Right kidney (tissue), 1 donor: ENCODE measurements around the gene PI4KB.
A peak's percentile ranks its signal among the peaks of the same experiment; 100 is the strongest.

ENCODE experiments used
- DNase-seq: peaks from one replicate; pipeline ENCODE4 v3.0.0-alpha.2; 2016

Gene PI4KB

GRCh38 chr1:151312411-151312810 lies 14.8 kb downstream of the PI4KB start:
- no peak for DNase-seq

DNA sequence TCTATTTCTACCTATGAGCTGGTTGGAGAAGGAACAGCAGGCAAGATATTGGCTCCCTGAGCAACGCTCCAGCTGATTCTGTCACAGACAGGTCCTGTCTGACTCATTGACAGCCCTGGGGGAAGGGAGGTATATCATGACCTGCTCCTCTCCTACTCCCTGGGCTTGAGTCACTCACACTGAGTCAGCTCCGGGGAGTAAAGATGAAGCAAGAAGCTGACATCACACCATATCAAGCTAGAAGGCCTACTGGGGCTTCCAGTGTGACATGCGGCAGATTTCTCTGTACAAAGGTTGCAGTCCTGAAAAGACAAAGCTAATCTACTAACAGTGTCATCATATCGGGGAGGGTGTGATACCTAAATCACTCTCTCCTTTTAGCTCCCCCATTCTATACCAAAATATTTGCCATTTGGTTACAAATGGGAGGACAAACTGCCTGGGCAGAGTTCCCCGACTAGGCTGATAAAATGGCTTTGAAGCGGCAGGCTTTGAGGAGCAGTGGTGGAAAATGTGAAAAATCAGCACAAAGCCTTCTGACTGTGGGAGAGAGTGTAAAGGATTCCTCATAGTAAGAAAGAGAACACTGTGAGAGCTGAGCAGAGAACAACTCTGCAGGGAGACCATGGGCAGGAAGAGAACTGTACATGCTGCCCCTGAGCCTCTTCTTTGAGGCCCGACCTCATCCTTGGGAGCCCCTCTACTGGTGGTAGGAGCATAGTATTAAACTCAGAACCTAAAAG lies 15.5 kb downstream of the PI4KB start:
- no peak for DNase-seq

DNA sequence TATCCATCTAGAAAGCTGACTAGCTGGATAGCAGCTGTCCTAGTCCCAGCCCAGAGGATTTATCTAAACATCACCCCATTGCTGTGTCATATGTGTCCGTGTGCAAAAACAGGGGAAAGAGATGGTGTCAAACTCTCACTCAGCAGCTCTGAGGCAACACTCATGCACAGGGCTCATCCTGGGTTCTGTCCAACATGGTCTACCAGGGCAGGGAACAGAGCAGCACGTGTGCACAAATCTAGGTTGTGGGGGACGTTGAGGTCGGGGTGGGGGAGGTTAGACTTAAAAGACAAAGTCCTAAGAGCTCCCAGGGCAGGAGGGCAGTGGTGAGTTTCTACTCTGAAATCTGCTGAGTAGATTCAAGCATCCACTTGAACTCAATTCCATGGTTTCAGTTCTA lies 16.2 kb downstream of the PI4KB start:
- no peak for DNase-seq

DNA sequence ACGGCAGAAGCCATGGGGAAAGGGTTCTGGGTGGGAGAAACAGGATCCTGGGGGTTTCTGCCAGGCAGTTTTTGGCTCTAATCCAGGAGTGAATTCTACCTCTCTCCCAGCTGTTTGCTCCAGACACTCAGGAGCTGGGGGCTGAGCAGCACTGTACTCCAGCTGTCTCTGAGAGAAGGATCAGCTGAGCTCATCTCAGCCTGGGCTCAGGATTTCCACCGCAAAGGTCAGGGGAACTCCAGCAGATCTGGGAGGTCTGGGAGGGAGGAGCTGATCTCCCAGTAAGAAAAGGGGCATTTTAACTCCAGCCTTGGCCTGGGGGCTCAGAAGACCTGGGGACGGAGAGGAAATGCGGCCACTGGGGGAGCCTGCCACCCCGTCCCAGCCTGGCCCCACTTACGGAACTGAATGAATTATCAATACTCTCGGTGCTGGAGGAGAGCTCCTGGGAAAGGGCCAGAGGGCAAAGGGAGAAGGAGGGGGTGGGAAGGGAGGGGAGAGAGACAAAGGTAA lies 17.3 kb downstream of the PI4KB start:
- no peak for DNase-seq

- no peak for DNase-seq
These were observed 32.3 kb downstream of the PI4KB start for GRCh38 chr1:151294742-151295462.

- DNase-seq = no peak
These were observed 34.1 kb downstream of the PI4KB start for GRCh38 chr1:151293093-151293492.

- no peak for DNase-seq
These were observed 34.8 kb downstream of the PI4KB start for GRCh38 chr1:151292207-151293030.

- DNase-seq = no peak
These were observed 36.4 kb downstream of the PI4KB start for GRCh38 chr1:151290709-151291303.

DNA sequence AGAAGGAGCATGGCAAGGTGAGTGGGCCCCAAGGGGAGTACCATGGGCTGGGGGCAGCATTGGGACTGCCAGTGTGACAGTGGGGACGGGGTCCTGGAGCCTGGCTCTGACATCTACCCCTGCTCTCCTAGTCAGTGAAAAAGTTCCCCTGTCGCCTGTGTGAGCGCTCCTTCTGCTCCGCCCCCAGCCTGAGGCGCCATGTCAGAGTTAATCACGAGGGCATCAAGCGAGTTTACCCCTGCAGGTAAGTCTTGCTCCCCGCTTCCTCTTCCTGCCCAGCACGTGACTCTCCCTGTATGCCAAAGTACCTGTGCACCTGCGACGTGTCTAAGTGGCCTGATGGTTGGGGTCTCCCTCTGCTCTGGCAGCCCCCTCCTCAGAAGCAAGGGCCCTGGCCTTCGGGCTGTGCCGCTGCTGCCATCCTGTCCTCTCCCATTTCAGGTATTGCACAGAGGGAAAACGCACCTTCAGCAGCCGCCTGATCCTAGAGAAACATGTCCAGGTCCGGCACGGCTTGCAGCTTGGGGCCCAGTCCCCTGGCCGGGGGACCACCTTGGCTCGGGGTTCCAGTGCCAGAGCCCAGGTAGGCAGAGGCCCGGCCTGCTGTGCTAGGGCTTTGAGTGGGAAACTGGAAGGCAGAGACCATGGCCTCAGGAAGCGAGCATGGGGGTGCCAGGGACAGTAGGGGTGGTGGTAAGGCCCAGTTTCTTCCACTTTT lies 37.1 kb downstream of the PI4KB start:
- no peak for DNase-seq

DNA sequence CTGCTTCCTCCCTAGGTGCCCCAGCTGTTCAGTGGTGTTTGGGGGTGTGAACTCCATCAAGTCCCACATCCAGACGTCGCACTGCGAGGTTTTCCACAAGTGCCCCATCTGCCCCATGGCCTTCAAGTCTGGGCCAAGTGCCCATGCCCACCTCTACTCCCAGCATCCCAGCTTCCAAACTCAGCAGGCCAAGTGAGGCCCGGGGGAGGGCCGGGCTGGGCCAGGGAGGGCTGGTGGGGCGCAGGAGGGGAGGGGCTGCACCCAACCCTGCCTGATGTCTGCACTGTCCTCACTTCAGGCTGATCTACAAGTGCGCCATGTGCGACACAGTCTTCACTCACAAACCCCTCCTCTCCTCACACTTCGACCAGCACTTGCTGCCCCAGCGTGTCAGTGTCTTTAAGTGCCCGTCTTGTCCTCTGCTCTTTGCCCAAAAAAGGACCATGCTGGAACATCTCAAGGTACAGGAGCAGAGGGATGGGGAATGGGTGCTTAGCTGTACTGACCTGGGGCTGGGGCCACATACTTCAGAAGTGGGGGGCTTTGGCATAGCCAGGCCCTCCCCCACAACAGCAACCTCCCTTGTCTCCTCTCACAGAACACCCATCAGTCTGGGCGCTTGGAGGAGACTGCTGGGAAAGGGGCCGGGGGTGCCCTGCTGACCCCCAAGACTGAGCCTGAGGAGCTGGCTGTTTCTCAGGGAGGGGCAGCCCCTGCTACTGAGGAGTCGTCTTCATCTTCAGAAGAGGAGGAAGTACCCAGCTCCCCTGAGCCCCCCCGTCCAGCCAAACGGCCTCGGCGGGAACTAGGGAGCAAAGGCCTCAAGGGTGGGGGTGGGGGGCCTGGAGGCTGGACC lies 37.9 kb downstream of the PI4KB start:
- no peak for DNase-seq

GRCh38 chr1:151288502-151288901 lies 38.7 kb downstream of the PI4KB start:
- no peak for DNase-seq

- DNase-seq = no peak
These were observed 39.3 kb downstream of the PI4KB start for GRCh38 chr1:151287767-151288500.

- no peak for DNase-seq
These were observed 39.9 kb downstream of the PI4KB start for GRCh38 chr1:151287341-151287699.

DNA sequence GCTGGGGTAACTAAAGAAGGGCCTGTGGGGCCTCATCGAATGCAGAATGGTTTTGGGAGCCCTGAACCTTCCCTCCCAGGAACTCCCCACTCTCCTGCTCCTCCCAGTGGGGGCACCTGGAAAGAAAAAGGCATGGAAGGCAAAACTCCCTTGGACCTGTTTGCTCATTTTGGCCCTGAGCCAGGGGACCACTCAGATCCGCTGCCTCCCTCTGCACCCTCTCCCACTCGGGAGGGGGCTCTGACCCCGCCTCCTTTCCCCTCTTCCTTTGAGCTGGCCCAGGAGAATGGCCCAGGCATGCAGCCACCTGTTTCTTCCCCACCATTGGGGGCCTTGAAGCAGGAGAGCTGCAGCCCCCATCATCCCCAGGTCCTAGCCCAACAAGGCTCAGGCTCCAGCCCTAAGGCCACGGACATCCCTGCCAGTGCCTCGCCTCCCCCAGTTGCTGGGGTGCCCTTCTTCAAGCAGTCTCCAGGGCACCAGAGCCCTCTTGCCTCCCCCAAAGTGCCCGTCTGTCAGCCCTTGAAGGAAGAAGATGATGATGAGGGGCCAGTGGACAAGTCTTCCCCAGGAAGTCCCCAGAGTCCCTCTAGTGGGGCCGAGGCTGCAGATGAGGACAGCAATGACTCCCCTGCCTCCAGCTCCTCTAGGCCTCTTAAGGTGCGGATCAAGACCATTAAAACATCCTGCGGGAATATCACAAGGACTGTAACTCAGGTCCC lies 40.4 kb downstream of the PI4KB start:
- DNase-seq = no peak

DNA sequence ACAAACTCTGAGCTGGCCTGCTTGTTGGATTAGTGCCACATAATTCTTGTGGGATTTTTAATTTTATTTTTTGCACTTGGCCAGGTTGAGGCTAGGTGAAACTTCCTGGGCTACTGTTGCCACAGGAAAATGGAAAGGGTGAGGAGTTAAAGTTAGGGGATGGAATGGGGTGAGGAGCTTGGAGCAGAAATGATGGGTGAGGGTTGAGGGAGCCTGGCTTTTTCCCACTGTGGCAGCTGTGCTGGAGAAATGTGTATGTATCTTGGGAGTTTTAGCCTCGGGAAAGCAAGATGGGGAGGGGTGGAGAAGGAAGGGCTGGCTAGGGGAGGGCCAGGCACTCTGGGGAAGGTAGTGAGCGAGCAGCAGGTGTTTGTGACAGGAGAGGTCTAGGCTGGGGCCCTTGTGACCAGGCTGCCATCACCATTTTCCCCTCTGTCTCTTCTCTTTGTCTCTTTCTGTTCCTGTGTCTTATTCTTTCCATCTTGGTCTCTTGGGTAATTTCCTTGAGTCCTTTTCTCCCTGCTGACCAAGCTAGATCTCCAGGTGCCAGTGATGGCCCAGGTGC lies 43.1 kb downstream of the PI4KB start:
- DNase-seq = no peak

GRCh38 chr1:151282883-151283725 lies 44.1 kb downstream of the PI4KB start:
- no peak for DNase-seq

DNA sequence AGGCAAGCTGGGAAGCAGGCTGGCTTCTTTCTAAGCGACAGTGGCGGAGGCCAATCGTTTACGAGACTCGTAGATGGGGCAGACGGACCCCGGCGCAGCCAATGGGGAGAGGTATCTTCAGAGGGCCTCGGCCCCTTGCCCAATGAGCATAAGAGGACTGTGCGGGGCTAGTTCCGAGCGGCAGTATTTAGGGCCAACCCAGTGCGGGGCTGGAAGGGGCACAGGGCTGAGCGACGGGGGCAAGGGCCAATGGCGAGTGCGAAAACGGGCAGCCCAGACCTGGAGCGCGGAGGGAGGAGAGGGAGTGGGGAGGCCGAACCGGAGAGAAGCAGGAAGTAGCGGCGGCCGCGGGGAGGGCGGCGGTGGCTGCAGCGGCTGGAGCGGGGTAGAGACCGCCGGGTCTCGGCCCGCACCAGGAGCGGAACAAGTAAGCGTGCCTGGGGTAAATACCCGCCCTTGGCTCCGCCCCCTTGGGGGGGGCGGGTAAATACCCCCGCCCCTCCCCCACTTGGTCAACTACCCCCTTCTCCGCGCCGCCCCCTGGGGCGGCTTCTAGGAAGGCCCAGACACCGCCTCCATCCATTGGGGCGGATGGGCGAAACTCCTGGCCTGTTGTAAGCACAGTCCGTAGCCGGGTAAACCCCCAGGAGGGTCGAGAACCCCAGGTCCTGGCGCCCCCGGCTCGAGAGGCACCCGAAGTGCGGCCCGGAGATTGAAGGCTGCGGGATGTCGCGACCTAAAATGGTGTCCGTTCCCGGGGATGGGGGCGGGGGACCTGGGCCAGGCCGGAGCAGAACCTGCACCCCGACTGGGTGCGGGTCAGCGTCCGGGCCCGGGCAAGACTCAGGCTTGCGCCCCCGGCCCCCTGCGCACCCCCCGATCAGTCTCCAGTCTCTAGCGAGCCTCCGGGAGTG lies 45.0 kb downstream of the PI4KB start, which contains the start of gene ZNF687:
TSS of gene ZNF687 (plus strand) at position 331 of the 914 bp plus-strand sequence. CDS start 3,993 bp downstream, outside the sequence.
- peak; percentile 95 for DNase-seq
